Measurements from ENCODE around the gene UFM1. TPM values are rescaled to one million over a fixed set of nuclear protein-coding genes. Genes with fewer than 3 reads are reported as not detected.

The UFM1 gene
- 10 to 100 TPM; 68.7 to 70.3 TPM for total RNA-seq
- 72.8 TPM for polyA plus RNA-seq (2013, experiment 1 of 2)
- 68.2 TPM for polyA plus RNA-seq (2013, experiment 2 of 2)
- total RNA-seq, result 57.4 to 617 (median 143) reads per million in 172 experiments

DNA sequence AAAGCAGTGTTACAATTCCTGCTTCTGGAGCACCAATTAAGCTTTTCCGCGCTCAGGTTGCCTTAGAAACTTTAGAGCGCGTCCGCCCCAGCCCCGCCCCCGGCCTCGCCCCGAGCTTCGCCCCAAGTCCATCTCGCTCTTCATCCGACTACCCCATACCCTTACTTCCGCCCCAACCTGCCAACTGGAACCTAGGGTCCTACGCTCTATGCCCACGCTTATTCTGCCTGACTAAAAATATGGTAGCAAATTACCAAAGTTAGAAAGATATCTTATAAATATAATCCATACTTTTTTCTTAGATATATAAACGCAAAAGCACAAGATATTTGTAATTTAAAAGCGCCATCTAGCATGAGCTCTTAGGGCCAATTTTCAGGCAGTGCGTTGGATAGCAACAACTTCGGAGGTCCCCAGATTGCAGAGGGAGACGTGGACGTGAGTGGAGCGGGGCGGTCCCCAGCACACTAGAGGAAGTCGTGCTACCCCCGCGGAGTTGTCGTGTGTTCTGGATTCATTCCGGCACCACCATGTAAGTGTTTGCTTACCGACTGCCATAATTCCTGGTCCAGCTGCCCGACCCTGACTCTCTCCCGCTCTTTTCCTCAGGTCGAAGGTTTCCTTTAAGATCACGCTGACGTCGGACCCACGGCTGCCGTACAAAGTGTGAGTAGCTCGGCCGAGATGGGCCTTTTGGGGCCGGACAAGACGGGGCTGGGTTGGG is at the start of gene UFM1:
Gene UFM1 (plus strand): TSS at position 462 of the 724 bp plus-strand sequence. CDS start 69 bp downstream, at position 531.
- H3K9me3 Mint-ChIP-seq, result no peaks in the 10 kb centered on the region
- no peaks in the 10 kb centered on the region for H3K27me3 Mint-ChIP-seq
- peaks cover 41% of the 10 kb centered on the region for H3K4me1 Mint-ChIP-seq (ENCODE audit: low read depth)
- Histone ChIP-seq H3K9me3 (ENCODE audit: control insufficient read depth in 1 of 2, insufficient read depth in 1 of 2, low read length in 2 of 2) (no peaks in the 10 kb centered on the region), H3K27ac (ENCODE audit: low read depth in 1 of 2, low read length in 2 of 2) (peak within 1 kb of the TSS; percentile 75 to 94), H3K36me3 (ENCODE audit: insufficient read depth, low read length) (peaks cover 14% of the 10 kb centered on the region), H3K27me3 (ENCODE audit: control insufficient read depth in 1 of 2, insufficient read depth in 2 of 2, low read length in 2 of 2) (no peaks in the 10 kb centered on the region), H3K4me1 (ENCODE audit: insufficient read depth, low read length) (peaks cover 8% of the 10 kb centered on the region), H3K4me3 (ENCODE audit: low read length) (peak within 1 kb of the TSS; percentile 92)
- peak; percentile 93 for ATAC-seq (ENCODE audit: poor library complexity)
- intact Hi-C loops (cut with DNase I, micrococcal nuclease), result loop anchor here in 1 of 2 experiments (5.0 kb wide), 5 partner anchors 693 to 2002 kb away; partner anchors contain the start of genes ALG5, RFXAP and SPART
- H3K27ac Mint-ChIP-seq, result peak within 1 kb of the TSS; percentile 97
- H3K4me3 Mint-ChIP-seq, result peak within 1 kb of the TSS; percentile 98
- ChIA-PET CTCF (no interaction called here), POLR2A (interaction anchor here (0.5 to 2.1 kb wide), 10 partner anchors 9 to 1960 kb away, joined by 3 to 16 read pairs (median 4); partner anchors contain the start of genes ALG5, EXOSC8, NHLRC3 and PROSER1)
- TF ChIP-seq, protein P1, sequence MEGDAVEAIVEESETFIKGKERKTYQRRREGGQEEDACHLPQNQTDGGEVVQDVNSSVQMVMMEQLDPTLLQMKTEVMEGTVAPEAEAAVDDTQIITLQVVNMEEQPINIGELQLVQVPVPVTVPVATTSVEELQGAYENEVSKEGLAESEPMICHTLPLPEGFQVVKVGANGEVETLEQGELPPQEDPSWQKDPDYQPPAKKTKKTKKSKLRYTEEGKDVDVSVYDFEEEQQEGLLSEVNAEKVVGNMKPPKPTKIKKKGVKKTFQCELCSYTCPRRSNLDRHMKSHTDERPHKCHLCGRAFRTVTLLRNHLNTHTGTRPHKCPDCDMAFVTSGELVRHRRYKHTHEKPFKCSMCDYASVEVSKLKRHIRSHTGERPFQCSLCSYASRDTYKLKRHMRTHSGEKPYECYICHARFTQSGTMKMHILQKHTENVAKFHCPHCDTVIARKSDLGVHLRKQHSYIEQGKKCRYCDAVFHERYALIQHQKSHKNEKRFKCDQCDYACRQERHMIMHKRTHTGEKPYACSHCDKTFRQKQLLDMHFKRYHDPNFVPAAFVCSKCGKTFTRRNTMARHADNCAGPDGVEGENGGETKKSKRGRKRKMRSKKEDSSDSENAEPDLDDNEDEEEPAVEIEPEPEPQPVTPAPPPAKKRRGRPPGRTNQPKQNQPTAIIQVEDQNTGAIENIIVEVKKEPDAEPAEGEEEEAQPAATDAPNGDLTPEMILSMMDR (IDR thresholded peaks at IDR 0.05), result no peak
- peaks cover 38% of the 10 kb centered on the region for H3K36me3 Mint-ChIP-seq (ENCODE audit: low read depth)
- peak; percentile 74 to 96 (median 82) for DNase-seq

GRCh38 chr13:38301236-38301635 is 48.4 kb upstream of the UFM1 start:
- CTCF ChIA-PET, result no interaction called here
- H3K27me3 ChIP-seq (ENCODE audit: control insufficient read depth in 1 of 2, insufficient read depth in 2 of 2, low read length in 2 of 2), result no peaks in the 10 kb centered on the region
- H3K27ac ChIP-seq (ENCODE audit: low read depth in 1 of 2, low read length in 2 of 2), result no peak overlapping the region
- Mint-ChIP-seq H3K36me3 (ENCODE audit: low read depth) (no peaks in the 10 kb centered on the region), H3K27ac (no peak overlapping the region), H3K4me1 (ENCODE audit: low read depth) (no peaks in the 10 kb centered on the region), H3K4me3 (no peak overlapping the region), H3K9me3 (no peaks in the 10 kb centered on the region), H3K27me3 (no peaks in the 10 kb centered on the region)
- H3K9me3 ChIP-seq (ENCODE audit: control insufficient read depth in 1 of 2, insufficient read depth in 1 of 2, low read length in 2 of 2), result no peaks in the 10 kb centered on the region
- no peaks in the 10 kb centered on the region for H3K4me1 ChIP-seq (ENCODE audit: insufficient read depth, low read length)
- intact Hi-C loops (cut with DNase I, micrococcal nuclease), result no loop called here
- H3K4me3 ChIP-seq (ENCODE audit: low read length), result no peak overlapping the region
- TF ChIP-seq, protein P1 (IDR thresholded peaks at IDR 0.05), result no peak
- ATAC-seq (ENCODE audit: poor library complexity) (no peak), DNase-seq (no peak)
- no peaks in the 10 kb centered on the region for H3K36me3 ChIP-seq (ENCODE audit: insufficient read depth, low read length)
- POLR2A ChIA-PET, result no interaction called here

DNA sequence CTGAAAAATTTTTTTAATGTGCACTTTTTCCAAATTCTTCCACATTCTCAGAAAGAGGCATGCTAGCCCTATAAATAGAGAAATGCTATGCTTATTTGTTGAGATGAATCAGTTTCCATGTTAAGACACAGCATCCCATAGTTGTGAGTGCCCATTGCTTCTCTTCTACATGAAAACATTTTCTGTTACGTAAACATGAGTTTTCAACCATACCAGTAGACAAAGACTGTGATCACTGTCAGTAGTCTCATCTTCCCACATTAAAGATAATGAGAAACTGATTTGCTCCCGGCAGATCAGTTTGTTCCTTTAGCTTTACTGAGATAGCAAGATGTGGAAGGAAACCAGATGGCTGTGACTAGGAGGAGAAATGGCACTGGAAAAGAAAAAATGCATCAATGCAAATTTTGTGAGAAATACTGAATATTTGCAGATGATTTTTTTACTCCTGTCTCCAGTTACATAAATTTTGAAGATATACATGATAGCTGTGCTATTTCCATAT is 45.8 kb upstream of the UFM1 start:
- no peaks in the 10 kb centered on the region for H3K9me3 Mint-ChIP-seq
- ChIA-PET POLR2A (no interaction called here), CTCF (no interaction called here)
- ATAC-seq (ENCODE audit: poor library complexity) (no peak), DNase-seq (no peak)
- Histone ChIP-seq H3K36me3 (ENCODE audit: insufficient read depth, low read length) (no peaks in the 10 kb centered on the region), H3K9me3 (ENCODE audit: control insufficient read depth in 1 of 2, insufficient read depth in 1 of 2, low read length in 2 of 2) (no peaks in the 10 kb centered on the region), H3K4me1 (ENCODE audit: insufficient read depth, low read length) (no peaks in the 10 kb centered on the region), H3K27ac (ENCODE audit: low read depth in 1 of 2, low read length in 2 of 2) (no peak overlapping the region), H3K4me3 (ENCODE audit: low read length) (no peak overlapping the region), H3K27me3 (ENCODE audit: control insufficient read depth in 1 of 2, insufficient read depth in 2 of 2, low read length in 2 of 2) (no peaks in the 10 kb centered on the region)
- H3K36me3 Mint-ChIP-seq (ENCODE audit: low read depth), result no peaks in the 10 kb centered on the region
- no peaks in the 10 kb centered on the region for H3K4me1 Mint-ChIP-seq (ENCODE audit: low read depth)
- no peaks in the 10 kb centered on the region for H3K27me3 Mint-ChIP-seq
- TF ChIP-seq, protein P1 (IDR thresholded peaks at IDR 0.05), result no peak
- H3K4me3 Mint-ChIP-seq, result no peak overlapping the region
- H3K27ac Mint-ChIP-seq, result no peak overlapping the region
- intact Hi-C loops (cut with DNase I, micrococcal nuclease), result no loop called here

Measured in CD4-positive, alpha-beta T cell (primary cell).